ENCODE results near the gene PDGFB.

- TF ChIP-seq POLR2A (IDR thresholded peaks at IDR 0.05): no peak
- TF ChIP-seq, protein P1, sequence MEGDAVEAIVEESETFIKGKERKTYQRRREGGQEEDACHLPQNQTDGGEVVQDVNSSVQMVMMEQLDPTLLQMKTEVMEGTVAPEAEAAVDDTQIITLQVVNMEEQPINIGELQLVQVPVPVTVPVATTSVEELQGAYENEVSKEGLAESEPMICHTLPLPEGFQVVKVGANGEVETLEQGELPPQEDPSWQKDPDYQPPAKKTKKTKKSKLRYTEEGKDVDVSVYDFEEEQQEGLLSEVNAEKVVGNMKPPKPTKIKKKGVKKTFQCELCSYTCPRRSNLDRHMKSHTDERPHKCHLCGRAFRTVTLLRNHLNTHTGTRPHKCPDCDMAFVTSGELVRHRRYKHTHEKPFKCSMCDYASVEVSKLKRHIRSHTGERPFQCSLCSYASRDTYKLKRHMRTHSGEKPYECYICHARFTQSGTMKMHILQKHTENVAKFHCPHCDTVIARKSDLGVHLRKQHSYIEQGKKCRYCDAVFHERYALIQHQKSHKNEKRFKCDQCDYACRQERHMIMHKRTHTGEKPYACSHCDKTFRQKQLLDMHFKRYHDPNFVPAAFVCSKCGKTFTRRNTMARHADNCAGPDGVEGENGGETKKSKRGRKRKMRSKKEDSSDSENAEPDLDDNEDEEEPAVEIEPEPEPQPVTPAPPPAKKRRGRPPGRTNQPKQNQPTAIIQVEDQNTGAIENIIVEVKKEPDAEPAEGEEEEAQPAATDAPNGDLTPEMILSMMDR (IDR thresholded peaks at IDR 0.05): no peak
These were observed 70.1 kb downstream of the PDGFB start for GRCh38 chr22:39174498-39175352.

Data from vagina (tissue), 2 donors.